B cell (primary cell): ENCODE measurements around the gene DNAI1. TPM values are rescaled to one million over a fixed set of nuclear protein-coding genes. Genes with fewer than 3 reads are reported as not detected.

Source experiments
- ATAC-seq: fragments of 200-7000 bp; cut with Tn5 transposase; one replicate; pipeline ENCODE4 v1.10.0; 2021; ENCODE audit warnings: low read depth, mild to moderate bottlenecking, moderate number of reproducible peaks, moderate library complexity
- CTCF ChIA-PET: fragments of 350-600 bp; sonication (Branson Sonifier 250); formaldehyde crosslinking; loops from one replicate; lab custom pipeline; 2021; ENCODE audit warnings: antibody characterized with exemption, inconsistent platforms; lab: Charles Lee
- POLR2A ChIA-PET: fragments of 350-600 bp; sonication (Branson Sonifier 250); formaldehyde crosslinking; loops from one replicate; lab custom pipeline; 2021; ENCODE audit warnings: antibody characterized with exemption; lab: Charles Lee
- DNase-seq: peaks from one replicate; pipeline ENCODE4 v3.0.0; 2013
- H2AFZ ChIP-seq: 2 replicates; pipeline ENCODE4 v1.6.1; 2012; ENCODE audit warnings: mild to moderate bottlenecking, low read depth, low read length; ENCODE audit not compliant: insufficient read depth, poor library complexity, severe bottlenecking
- H3K27ac ChIP-seq, 2 donors: 1 replicate in 1 of 2; 2 replicates in 1 of 2; pipeline ENCODE4 v1.5.1; 2012 to 2013; ENCODE audit warnings: low read length in 2 of 2, mild to moderate bottlenecking in 2 of 2, moderate library complexity in 1 of 2
- H3K27me3 ChIP-seq, 4 experiments: fragments of 200-600 bp in 1 of 4; sonication (generic) in 1 of 4; replicated peaks in 1 of 4; 1 replicate in 2 of 4; 2 replicates in 2 of 4; pipeline versions ENCODE4 v1.6.1 to v1.7.0; 2013 to 2016; ENCODE audit warnings: low read length in 3 of 4, mild to moderate bottlenecking in 2 of 4, mixed read lengths in 1 of 4, moderate library complexity in 1 of 4; ENCODE audit not compliant: insufficient read depth in 4 of 4, control insufficient read depth in 3 of 4; ENCODE audit errors: control extremely low read depth in 1 of 4
- H3K36me3 ChIP-seq, 2 experiments: replicated peaks in 1 of 2; 1 replicate in 1 of 2; 2 replicates in 1 of 2; pipeline versions ENCODE4 v1.6.1 to v1.7.1; 2013; ENCODE audit warnings: low read length in 1 of 2; ENCODE audit not compliant: insufficient read depth in 2 of 2, control insufficient read depth in 1 of 2; ENCODE audit errors: control extremely low read depth in 1 of 2, extremely low read depth in 1 of 2
- H3K4me1 ChIP-seq, 2 donors: fragments of 200-600 bp in 1 of 2; sonication (generic) in 1 of 2; 1 replicate in 1 of 2; 2 replicates in 1 of 2; pipeline versions ENCODE4 v1.5.1 to v1.6.1; 2013 to 2017; ENCODE audit warnings: low read length in 2 of 2; ENCODE audit not compliant: control insufficient read depth in 2 of 2, insufficient read depth in 2 of 2
- H3K4me2 ChIP-seq: replicated peaks from 2 replicates; pipeline ENCODE3; 2012; ENCODE audit warnings: mild to moderate bottlenecking, low read depth, low read length; ENCODE audit not compliant: poor library complexity, severe bottlenecking
- H3K4me3 ChIP-seq, 5 experiments: fragments of 200-600 bp in 1 of 5; sonication (generic) in 1 of 5; 1 replicate in 3 of 5; 2 replicates in 2 of 5; pipeline versions ENCODE4 v1.5.1 to v1.7.0; 2011 to 2016; ENCODE audit warnings: low read length in 4 of 5, mild to moderate bottlenecking in 4 of 5, low read depth in 2 of 5, control low read depth in 1 of 5, moderate library complexity in 1 of 5; ENCODE audit not compliant: insufficient read depth in 1 of 5; ENCODE audit errors: control extremely low read depth in 1 of 5, extremely low read depth in 1 of 5
- H3K79me2 ChIP-seq: fragments of 200-600 bp; sonication (generic); one replicate; pipeline ENCODE4 v1.6.0; 2016; ENCODE audit warnings: low read length; ENCODE audit not compliant: control insufficient read depth, insufficient read depth
- H3K9ac ChIP-seq: fragments of 200-600 bp; sonication (generic); 2 replicates; pipeline ENCODE4 v1.6.1; 2017; ENCODE audit warnings: mild to moderate bottlenecking, low read length, moderate library complexity
- H3K9me3 ChIP-seq, 3 donors: one replicate each; pipeline versions ENCODE4 v1.6.1 to v1.7.1; 2013; ENCODE audit warnings: low read length in 2 of 3; ENCODE audit not compliant: control insufficient read depth in 2 of 3, insufficient read depth in 1 of 3; ENCODE audit errors: control extremely low read depth in 1 of 3
- H4K20me1 ChIP-seq: 2 replicates; pipeline ENCODE4 v1.6.0; 2012; ENCODE audit warnings: mild to moderate bottlenecking, low read length; ENCODE audit not compliant: insufficient read depth, control insufficient read depth, poor library complexity, severe bottlenecking
- H3K27ac Mint-ChIP-seq: one replicate; pipeline ENCODE4 v1.8.0; 2021; ENCODE audit warnings: mixed read lengths
- H3K27me3 Mint-ChIP-seq: one replicate; pipeline ENCODE4 v1.8.0; 2021; ENCODE audit warnings: mixed read lengths
- H3K4me1 Mint-ChIP-seq: one replicate; pipeline ENCODE4 v1.8.0; 2021; ENCODE audit warnings: mixed read lengths
- H3K4me3 Mint-ChIP-seq: one replicate; pipeline ENCODE4 v1.8.0; 2021; ENCODE audit warnings: mixed read lengths
- H3K9me3 Mint-ChIP-seq: one replicate; pipeline ENCODE4 v1.8.0; 2022; ENCODE audit warnings: mixed read lengths; ENCODE audit not compliant: insufficient read depth
- CTCF ChIP-seq: fragments of 200-600 bp; IDR thresholded peaks from one replicate; pipeline ENCODE4 v1.8.0; 2022; ENCODE audit warnings: antibody characterized with exemption, mild to moderate bottlenecking
- EZH2 ChIP-seq: IDR thresholded peaks from 2 replicates; pipeline ENCODE4 v1.6.1; 2012; ENCODE audit warnings: borderline replicate concordance, low read depth, mild to moderate bottlenecking, moderate library complexity, low read length; ENCODE audit not compliant: insufficient read depth, poor library complexity, severe bottlenecking
- WGBS: methylation state at CpG from one replicate; pipeline ENCODE4 v1.1.5; 2013; ENCODE audit warnings: missing lambda C conversion rate; ENCODE audit not compliant: insufficient coverage; 5-methylcytosine and 5-hydroxymethylcytosine counted together
- intact Hi-C: fragments of 100-400 bp; cut with micrococcal nuclease; formaldehyde crosslinking; loops from one replicate; pipeline ENCODE4 v1.10.0; 2022
- polyA plus RNA-seq: library from polyadenylated mRNA; depleted of rRNA; stranded (reverse); fragments of >200 nt; gene quantifications from 2 replicates; pipeline ENCODE4 v1.2.3, GENCODE V29; 2012
- total RNA-seq, 2 donors: library from RNA; stranded (reverse); fragments of 120-200 nt in 1 of 2; gene quantifications; 1 replicate in 1 of 2; 2 replicates in 1 of 2; pipeline versions ENCODE4 v1.2.3 to v1.2.4, GENCODE V29; 2013 to 2022

DNAI1 gene
- total and polyA plus RNA-seq, 2 donors (not counting 1 experiment from before 2014, with no cell fraction given) = not detected

GRCh38 chr9:34510497-34511468, 52.2 kb downstream of the DNAI1 start:
- no peak overlapping the region for H3K4me3 Mint-ChIP-seq
- Histone ChIP-seq H3K4me2 (no peak overlapping the region), H4K20me1 (no peaks in the 10 kb centered on the region), H3K79me2 (no peaks in the 10 kb centered on the region), H3K9ac (no peak overlapping the region), H3K27me3 (peaks cover 0 to 3% (median 0%) of the 10 kb centered on the region in 4 experiments), H3K27ac (no peak overlapping the region), H3K4me1 (no peaks in the 10 kb centered on the region), H3K4me3 (no peak overlapping the region), H3K9me3 (no peaks in the 10 kb centered on the region), H2AFZ (no peak overlapping the region), H3K36me3 (no peaks in the 10 kb centered on the region)
- peaks cover 19% of the 10 kb centered on the region for H3K27me3 Mint-ChIP-seq
- TF ChIP-seq CTCF (no peak), EZH2 (no peak)
- H3K9me3 Mint-ChIP-seq = no peaks in the 10 kb centered on the region
- no peak overlapping the region for H3K27ac Mint-ChIP-seq
- intact Hi-C loops = no loop called here
- WGBS = 85% methylated on average over 10 of the region's 13 CpGs
- CTCF ChIA-PET = interaction anchor here (3.6 kb wide), 1 partner anchor 9 kb away, joined by 14 read pairs; no protein-coding TSS in a partner anchor
- no peak for DNase-seq
- ATAC-seq = no peak
- no peaks in the 10 kb centered on the region for H3K4me1 Mint-ChIP-seq
- POLR2A ChIA-PET = no interaction called here
